Measurements from ENCODE around the gene SYDE1.
"Not testable (repeated sequence)": the region's sequence is repeated elsewhere in the genome, so short reads cannot be mapped to it uniquely, and the experiment has no call there.

The SYDE1 gene

GRCh38 chr19:15081911-15082310 lies 25.3 kb upstream of the SYDE1 start, which contains the start of gene OR1I1:
OR1I1 (plus strand) TSS chr19:15082211; CDS start chr19:15087066, 4,855 bp downstream.
- no peak for DNase-seq (ENCODE audit: low read depth in 2 of 2)
- H3K4me3 ChIP-seq (replicated peaks in 1 of 2; ENCODE audit: low read depth in 2 of 2, low read length in 2 of 2): no peak within 1 kb of the TSS
- TF ChIP-seq, protein P1, sequence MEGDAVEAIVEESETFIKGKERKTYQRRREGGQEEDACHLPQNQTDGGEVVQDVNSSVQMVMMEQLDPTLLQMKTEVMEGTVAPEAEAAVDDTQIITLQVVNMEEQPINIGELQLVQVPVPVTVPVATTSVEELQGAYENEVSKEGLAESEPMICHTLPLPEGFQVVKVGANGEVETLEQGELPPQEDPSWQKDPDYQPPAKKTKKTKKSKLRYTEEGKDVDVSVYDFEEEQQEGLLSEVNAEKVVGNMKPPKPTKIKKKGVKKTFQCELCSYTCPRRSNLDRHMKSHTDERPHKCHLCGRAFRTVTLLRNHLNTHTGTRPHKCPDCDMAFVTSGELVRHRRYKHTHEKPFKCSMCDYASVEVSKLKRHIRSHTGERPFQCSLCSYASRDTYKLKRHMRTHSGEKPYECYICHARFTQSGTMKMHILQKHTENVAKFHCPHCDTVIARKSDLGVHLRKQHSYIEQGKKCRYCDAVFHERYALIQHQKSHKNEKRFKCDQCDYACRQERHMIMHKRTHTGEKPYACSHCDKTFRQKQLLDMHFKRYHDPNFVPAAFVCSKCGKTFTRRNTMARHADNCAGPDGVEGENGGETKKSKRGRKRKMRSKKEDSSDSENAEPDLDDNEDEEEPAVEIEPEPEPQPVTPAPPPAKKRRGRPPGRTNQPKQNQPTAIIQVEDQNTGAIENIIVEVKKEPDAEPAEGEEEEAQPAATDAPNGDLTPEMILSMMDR (IDR thresholded peaks at IDR 0.05; ENCODE audit: low read depth, low read length): no peak

GRCh38 chr19:15087182-15087581 lies 20.0 kb upstream of the SYDE1 start:
- H3K4me3 ChIP-seq (replicated peaks in 1 of 2; ENCODE audit: low read depth in 2 of 2, low read length in 2 of 2): no peak overlapping the region
- TF ChIP-seq, protein P1 (IDR thresholded peaks at IDR 0.05; ENCODE audit: low read depth, low read length): no peak

GRCh38 chr19:15091918-15092753 lies 15.1 kb upstream of the SYDE1 start:
- H3K4me3 ChIP-seq (replicated peaks in 1 of 2; ENCODE audit: low read depth in 2 of 2, low read length in 2 of 2): no peak overlapping the region
- TF ChIP-seq, protein P1 (IDR thresholded peaks at IDR 0.05; ENCODE audit: low read depth, low read length): peak; percentile 63
- DNase-seq (ENCODE audit: low read depth in 2 of 2): peak; percentile 83 to 84

More at GRCh38 chr19:15087182-15087581, 20.0 kb upstream of the SYDE1 start:
- no peak for DNase-seq (ENCODE audit: low read depth in 2 of 2)

GRCh38 chr19:15093001-15093400 lies 14.2 kb upstream of the SYDE1 start:
- no peak for DNase-seq (ENCODE audit: low read depth in 2 of 2)
- no peak overlapping the region for H3K4me3 ChIP-seq (replicated peaks in 1 of 2; ENCODE audit: low read depth in 2 of 2, low read length in 2 of 2)
- TF ChIP-seq, protein P1 (IDR thresholded peaks at IDR 0.05; ENCODE audit: low read depth, low read length): no peak

DNA sequence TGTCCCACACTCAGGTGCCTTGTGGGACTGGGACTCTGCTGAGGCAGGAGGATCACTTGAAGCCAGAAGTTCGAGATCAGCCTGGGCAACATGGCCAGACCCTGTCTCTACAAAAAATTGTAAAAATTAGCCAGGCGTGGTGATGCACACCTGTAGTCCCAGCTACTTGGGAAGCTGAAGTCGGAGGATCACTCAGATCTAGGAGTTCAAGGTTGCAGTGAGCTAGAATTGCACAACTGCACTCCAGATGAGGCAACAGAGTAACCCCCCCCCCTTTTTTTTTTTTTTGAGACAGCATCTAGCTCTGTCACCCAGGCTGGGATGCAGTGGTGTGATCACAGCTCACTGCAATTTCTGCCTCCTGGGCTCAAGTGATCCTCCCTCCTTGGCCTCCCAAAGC lies 11.0 kb upstream of the SYDE1 start:
- DNase-seq (ENCODE audit: low read depth in 2 of 2): no peak
- H3K4me3 ChIP-seq (replicated peaks in 1 of 2; ENCODE audit: low read depth in 2 of 2, low read length in 2 of 2): no peak overlapping the region
- TF ChIP-seq, protein P1 (IDR thresholded peaks at IDR 0.05; ENCODE audit: low read depth, low read length): no peak

- not testable (repeated sequence) for H3K4me3 ChIP-seq (replicated peaks in 1 of 2; ENCODE audit: low read depth in 2 of 2, low read length in 2 of 2); DNase-seq (ENCODE audit: low read depth in 2 of 2)
Observed at GRCh38 chr19:15097980-15098379, 9.2 kb upstream of the SYDE1 start.

DNA sequence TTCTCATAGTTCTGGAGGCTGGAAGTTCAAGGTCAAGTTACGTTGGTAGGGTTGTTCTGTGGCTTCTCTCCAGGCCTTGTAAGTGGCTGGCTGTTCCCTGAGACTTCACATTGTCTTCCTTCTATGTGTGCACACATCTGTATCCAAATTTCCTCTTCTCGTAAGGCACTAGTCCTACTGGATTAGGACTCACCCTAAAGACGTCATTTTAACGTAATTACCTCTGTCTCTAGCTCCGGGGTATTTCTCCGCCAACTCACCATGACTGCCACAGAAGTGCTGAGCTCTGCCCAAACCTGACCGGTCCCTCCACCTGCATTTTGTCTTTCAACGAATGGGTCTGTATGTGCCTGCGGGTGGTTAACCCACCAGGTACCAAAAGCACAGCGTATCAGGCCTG lies 8.7 kb upstream of the SYDE1 start:
- TF ChIP-seq, protein P1 (IDR thresholded peaks at IDR 0.05; ENCODE audit: low read depth, low read length): no peak
- no peak for DNase-seq (ENCODE audit: low read depth in 2 of 2)
- H3K4me3 ChIP-seq (replicated peaks in 1 of 2; ENCODE audit: low read depth in 2 of 2, low read length in 2 of 2): no peak overlapping the region
